Measurements from ENCODE around the gene NMNAT3.

GRCh38 chr3:139627759-139628158, 50.0 kb downstream of the NMNAT3 start:
- TF ChIP-seq EP300 (IDR thresholded peaks at IDR 0.05) (no peak), POLR2A (IDR thresholded peaks at IDR 0.05) (no peak)

All from stomach (tissue), 4 donors.